ENCODE results near the gene SAPCD1.

DNA sequence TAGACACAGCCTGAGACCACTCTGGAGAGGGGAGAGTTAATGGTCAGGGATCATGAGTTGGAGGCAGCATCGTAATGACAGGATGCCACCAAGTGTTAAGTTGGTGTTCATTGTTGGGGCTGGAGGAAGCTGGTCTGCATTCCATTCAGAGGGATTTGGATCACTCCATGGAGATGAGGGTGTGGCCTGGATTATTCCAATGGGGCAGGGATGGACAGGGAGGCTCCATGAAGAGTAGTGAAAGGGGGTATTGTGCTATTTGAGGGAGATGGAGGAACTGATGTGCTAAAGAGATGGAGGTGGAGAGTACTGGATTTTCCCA is 1.1 kb downstream of the SAPCD1 start:
- no peak for TF ChIP-seq REST (IDR thresholded peaks at IDR 0.05; ENCODE audit: low read depth, low read length)
- no peak for TF ChIP-seq POLR2AphosphoS5 (IDR thresholded peaks at IDR 0.05; ENCODE audit: low read depth, low read length)
- TF ChIP-seq NFIC (IDR thresholded peaks at IDR 0.05; ENCODE audit: borderline replicate concordance), result no peak
- no peak for TF ChIP-seq EZH2phosphoT487 (IDR thresholded peaks at IDR 0.05; ENCODE audit: borderline replicate concordance, low read depth)
